Suppressor macrophage treated with lipopolysaccharide for 1 hour (primary cell): ENCODE measurements around the gene SMARCE1.
A peak's percentile ranks its signal among the peaks of the same experiment; 100 is the strongest.

Experiments used
- DNase-seq, 3 donors: peaks; one replicate each; pipeline ENCODE4 v3.0.0-alpha.2; 2020 to 2022

The SMARCE1 gene

DNA sequence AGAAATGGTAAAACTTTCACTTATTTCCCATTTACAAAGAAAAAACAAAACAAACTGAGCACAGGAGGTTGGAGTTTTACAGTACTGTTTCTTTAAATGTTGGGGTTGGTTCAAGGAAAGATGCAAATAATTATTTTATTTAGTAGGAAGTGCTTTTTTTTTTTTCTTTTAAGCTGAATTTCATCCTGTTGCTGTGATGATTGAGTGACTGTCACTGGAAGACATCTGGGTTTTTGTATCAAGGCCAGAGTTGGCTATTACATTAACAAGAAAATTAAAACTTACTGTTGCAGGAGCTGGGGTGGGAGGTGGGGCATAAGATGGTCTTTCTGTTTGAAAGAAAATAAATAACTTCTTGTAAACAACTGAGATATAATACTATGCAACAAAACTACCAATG lies 2.3 kb downstream of the SMARCE1 start:
- DNase-seq: peak in 1 of 3 donors; percentile 20

DNA sequence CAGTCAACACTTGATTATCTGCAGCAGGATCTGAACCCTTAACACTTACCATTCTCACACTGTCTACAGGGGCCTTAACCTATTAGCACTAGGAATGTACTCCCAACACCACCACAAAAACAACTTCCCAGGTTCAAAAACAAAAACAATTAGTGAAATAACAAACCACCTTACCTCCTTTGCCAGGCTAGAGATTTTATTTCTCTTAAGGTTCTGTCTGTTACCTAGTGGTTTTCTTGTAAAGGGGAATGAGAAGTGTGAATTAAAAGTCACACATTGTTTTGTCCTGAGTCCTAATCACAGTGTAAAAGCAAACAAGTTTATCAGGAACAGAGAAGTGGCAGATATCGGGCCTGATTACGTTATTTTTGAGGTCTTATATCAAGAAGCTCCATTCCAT lies 9.7 kb downstream of the SMARCE1 start:
- DNase-seq: no peak

DNA sequence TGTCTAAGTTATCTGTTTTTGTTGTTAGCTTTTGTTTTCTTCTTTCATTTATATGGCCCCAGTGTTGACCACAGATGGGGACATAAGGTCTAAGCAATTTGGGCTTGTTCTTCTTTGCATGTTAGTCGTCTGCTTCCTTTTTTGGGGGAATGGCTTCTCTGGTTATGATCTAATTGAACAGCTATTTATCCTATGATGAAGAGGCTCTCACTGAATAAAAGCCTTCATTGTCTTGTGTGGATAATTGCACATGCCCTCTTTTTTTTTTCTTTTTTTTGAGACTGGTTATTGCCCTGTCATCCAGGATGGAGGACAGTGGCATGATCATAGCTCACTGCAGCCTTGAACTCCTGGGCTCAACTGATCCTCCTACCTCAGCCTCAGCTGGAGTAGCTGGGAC lies 13.7 kb downstream of the SMARCE1 start:
- DNase-seq: no peak

DNA sequence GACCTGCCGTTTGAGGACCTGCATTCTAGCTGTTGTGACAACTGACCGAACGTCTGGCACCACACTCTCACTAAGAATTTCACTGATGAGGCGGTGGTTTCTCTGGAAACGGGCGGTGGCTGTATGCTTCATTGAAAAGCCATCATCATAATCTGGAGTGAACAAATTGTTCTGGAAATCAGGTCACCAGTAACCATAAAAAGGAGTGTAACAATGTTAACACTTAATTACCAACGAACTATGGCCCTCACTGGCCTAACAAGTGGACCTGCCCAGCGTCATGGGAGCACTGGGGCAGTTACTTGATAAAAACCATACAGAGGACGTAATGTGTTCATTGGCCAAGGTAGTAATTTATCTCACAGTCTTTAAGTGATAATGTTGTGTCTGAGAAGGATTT lies 15.4 kb downstream of the SMARCE1 start:
- DNase-seq: no peak

DNA sequence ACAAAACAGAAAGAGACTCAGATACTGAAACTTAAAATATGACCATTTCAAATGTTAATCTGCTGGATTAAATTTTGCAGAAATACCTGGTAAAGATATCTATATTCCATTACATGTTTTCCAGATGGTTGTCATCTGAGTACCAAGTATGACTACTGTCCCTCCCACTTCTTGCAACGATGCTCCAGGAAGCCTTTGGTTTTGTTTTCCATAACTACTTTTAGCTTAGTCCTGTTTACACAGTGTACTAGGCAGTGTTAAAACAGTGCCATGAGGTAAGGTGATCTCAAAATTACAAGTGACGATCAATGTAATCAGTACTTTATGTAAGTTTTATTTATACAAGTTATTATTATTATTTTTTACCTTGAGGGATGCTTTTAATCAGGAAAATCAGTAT lies 17.8 kb downstream of the SMARCE1 start:
- DNase-seq: no peak

DNA sequence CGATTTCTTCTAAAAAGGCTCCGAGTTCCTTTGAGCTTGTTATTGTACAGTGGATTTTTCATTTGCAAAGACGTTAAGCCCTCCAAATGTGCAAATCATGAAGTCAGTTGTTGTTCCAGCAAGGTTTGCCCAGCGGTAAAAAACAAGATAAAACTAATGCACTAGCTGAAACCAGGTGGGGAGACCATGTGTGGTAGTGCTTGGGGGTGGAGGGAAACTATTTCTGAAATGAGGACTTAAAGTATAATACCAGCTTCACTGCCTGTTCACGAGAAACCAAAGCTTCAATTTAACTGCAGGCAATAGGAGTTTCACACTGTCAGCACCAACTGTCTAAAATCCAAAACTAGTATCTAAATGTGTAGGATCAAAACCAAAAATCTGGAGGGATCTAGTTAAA lies 22.3 kb downstream of the SMARCE1 start:
- DNase-seq: no peak

DNA sequence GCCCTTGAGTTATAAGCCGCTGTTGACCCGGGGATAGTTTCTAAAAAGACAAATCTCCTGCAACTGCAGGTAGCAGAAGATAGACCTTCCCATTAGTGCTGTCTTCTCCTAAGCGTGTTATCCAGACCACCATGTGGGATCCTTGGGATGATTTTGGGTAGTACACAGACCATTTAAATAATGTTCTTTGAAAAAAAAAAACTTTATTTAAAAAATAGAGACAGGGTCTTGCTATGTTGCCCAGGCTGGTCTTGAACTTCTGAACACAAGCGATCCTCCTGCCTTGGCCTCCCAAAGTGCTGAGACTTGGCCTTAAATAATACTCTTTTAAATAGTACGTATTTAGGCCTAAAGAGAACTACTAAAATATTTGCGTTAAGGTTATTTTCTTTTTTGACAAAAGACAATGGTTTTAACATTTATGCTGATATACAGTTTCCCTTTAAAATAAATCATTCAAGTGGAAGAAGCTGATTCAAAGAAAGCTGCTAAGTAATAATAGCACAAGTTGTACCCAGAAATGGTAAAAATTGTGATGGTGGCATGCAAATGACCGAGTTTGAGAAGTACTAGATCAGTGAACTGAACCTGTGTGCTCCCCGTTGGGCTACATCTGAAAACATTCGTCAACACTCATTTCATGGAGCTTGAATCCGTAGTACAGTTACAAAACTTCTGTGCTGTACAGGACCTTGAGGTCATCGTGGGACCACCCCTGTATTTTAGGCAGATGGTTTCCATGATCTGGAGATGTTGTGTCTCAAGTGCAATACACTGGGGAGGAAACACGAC lies 24.0 kb downstream of the SMARCE1 start:
- DNase-seq: no peak

DNA sequence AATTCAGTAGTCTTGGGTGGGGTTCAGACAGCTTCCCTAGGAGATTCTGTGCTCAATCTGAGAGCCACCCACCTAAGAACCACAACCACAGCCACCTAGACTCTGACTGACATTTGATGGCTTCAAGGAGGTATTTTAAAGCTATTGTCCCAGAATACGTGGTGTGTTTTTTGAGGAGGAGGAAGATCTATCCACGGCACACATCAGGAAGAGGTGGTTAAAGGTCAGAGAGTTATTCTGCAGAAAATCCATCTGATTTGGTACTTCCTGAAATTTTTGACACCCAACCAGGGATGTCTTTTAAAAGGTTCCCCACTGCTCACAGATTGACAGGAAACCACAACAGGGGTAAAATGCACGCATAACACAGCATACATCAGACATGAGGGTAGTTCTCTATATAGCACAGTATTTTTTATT lies 25.1 kb downstream of the SMARCE1 start:
- DNase-seq: no peak

DNA sequence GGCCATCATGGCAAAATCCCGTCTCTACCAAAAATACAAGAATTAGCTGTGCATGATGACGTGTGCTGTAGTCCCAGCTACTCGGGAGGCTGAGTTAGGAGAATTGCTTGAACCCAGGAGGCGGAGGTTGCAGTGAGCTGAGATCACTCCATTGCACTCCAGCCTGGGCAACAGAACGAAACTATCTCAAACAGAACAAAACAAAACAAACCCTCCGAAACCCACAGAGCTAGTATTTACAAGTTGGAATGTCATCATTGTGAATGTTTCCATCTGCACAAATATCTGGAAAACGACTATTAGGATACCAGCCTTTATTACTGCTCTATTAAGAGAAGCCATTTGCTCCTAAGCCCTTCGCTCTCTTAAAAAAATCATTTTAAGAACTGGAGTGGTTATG lies 26.0 kb downstream of the SMARCE1 start:
- DNase-seq: no peak

DNA sequence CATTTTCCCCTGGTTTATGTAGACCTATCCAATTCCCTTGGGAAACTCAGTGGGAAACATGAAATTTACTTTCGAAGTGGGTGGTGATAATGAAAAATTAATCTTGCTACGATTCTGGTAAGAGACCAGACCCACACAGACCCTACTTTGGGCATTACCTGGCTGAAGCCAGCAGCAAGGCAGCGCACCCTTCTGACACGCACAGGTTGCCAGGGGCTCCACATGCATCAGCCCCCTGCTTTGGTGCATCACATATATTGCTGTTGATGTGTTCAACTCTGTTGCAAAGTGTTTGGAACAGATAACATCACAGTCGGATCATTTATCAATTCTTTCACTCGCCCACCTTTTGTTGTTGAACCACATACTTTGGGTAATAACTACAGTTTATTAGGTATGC lies 26.6 kb downstream of the SMARCE1 start:
- no peak for DNase-seq

DNA sequence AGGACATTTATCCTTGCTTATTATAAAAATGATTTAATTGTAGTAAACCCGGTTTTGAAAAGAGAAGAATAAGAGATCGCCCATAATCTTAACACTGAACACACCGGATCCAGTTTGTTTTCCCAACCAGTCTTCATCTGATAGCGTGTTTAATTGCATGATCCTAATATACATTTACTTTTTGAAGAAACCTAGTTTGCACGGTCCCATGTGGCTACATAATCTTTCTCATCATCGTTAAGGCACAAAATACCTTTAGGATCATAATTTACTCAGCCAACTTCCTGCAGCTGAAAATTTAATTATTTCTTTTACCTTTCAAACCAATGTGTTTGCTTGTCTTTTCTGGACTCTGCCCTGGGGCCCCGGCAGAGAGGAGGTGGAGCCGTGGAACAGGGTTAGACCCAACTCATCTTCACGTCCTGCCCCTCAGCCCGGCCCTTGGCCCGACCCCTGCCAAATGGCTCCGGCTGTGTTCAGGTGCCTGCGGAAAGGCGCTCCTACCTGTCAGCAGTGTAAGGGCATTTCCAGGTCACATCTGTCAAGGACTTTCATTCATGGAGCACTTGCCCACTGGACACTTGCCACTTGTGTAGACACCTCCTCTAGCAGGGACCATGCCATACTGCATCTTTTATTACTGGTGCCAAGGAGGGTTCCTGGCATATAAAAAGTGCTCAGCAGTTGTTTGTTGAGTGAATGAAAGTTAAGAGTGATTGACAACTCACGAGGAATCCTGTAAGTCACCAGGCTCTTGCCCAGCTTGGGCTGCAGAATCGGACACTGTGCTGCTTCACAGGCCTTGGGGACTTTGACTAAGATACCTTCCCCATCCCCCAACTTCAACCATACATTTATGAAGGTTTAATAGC lies 28.6 kb downstream of the SMARCE1 start:
- no peak for DNase-seq

DNA sequence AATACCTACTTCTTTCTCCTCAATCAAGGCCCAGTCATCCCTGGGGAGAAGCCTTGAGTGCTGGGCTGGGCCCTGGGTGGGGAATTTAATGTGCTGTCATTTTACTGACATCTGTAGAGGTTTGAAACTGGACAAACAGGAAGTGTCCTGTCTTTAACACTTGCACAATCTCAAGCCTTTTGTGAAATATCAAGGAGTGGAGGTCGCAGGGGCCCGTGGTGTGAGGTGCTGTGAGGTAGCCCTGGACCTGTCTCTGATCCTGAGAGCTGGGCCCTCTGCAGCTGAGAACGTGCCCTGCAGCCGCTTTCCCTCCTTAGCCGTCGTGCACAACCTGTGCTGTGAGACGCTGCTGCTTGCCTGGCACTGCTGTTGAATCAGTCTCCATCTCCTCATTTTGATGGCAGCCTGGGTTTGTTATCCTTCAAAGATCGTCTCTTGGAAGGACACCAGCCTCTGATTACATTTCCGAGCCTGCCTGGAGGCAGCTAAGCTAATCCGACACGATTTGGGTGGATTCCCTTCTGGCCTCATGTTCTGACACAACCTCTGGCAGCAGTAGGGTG lies 29.9 kb downstream of the SMARCE1 start:
- DNase-seq: peak; percentile 74 to 79 (median 75)

DNA sequence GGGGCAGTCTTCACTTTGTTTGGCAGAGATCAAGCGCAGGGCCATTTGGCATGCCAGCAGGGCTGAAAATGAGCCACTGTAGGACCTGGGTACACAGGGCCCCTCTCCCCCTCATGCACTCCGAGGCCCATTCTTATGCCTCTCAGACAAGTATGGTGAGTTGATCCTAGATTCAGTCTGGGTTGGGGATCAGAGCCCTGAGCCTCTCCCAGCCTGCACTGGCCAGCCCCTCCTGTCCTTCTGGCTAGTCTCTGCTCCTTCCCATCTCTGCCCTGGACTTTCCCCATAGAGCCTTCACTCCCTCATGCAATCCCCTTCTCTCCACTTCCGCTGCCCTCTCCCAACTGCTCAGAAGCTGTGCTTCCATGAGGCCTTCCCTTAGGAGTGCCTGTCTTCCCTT lies 31.0 kb downstream of the SMARCE1 start:
- DNase-seq: no peak

DNA sequence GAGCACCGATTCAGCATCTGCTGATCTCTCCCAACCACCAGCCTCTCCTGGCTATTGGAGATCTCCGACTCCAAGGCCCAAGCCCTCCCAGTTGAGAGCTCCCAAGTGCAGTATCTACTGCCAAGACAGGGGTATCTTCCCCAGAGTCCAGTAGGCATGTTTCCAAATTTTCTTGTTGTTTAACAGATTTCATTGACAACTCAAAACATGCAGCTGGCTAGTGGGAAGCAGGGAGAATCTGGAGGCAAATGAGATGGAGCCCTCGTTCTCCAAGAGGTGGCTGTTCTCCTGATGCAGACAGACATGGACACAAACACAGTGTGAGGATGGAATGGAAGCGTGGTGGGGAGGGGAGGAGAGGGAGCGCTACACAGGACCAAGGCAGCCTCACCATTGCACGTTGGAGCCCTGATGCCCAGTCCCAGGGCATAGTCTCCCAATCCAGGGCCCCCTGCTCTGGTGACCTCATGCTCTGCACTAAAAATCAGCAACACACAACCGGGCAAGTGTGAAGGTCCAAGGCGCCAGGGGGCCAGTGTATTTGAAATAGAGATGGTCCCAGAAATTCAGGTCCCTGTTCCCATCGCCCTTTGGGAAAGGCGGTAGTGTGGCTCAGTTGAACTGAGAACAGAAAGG lies 31.7 kb downstream of the SMARCE1 start:
- DNase-seq: no peak

DNA sequence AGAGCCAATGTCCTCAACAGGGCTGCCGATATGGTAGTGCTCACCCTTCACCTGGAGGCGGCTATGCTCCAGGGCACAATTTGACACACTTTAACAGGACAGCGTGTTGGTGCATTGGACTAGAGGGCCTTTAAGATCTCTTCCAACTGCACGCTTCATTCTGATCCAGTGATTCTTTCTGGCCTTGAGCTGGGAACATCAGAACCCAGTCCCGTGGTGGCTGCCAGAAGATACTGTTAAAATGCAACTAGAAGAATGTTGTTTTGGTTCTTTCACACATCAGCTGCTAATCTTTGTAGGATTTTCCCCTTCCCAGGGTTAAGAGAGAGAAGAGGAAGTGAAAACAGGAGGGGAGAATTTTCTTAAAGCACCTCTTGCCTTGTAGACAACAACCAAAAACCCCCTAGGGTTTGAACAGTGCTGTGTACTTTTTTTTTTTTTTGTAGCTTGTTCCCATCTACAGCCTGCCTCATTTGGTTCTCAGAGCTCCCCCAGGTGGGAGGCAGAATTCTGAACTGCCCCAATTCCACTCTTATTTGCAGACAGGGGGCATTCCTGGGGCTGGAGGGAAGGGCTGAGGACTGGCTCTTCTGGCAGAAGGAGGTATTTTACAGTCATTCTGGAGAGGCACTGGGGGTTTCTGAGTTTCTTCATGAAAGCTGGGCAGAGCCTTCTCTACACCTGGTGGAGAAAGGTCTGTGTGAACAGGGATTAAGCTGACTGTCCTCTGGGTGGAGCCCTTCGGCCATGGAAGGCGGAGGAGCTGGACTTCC lies 32.4 kb downstream of the SMARCE1 start:
- DNase-seq: peak; percentile 86 to 94 (median 90)

DNA sequence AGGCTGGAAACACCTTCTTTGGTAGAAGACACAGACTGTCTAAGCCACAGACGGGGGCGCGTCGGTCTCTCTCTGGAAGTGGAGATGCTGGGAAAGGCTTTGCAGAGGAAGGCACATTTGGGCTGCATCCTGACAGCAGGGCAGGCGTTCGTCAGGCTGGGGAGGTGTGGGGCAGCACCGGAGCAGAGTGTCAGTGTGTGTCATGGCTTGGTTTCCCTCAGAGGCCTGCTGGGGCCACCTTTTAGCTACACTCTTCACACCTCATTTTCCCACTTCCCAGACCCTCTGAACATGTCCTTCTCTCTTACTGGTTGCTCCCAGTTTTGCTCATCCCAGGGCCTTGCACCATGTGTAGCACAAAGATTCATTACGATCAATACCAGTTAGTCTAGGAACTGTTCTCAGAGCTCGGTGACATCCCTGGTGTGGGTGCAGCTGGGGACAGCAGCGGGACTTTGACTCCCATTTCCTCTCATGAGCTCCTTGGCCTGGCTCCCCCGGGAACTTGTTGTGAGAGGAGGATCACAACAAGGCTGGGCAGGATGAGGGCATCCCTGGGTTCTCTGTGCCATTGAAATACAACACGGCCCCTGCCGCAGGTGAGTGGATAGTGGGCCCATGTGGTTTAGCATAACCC lies 33.1 kb downstream of the SMARCE1 start:
- no peak for DNase-seq

DNA sequence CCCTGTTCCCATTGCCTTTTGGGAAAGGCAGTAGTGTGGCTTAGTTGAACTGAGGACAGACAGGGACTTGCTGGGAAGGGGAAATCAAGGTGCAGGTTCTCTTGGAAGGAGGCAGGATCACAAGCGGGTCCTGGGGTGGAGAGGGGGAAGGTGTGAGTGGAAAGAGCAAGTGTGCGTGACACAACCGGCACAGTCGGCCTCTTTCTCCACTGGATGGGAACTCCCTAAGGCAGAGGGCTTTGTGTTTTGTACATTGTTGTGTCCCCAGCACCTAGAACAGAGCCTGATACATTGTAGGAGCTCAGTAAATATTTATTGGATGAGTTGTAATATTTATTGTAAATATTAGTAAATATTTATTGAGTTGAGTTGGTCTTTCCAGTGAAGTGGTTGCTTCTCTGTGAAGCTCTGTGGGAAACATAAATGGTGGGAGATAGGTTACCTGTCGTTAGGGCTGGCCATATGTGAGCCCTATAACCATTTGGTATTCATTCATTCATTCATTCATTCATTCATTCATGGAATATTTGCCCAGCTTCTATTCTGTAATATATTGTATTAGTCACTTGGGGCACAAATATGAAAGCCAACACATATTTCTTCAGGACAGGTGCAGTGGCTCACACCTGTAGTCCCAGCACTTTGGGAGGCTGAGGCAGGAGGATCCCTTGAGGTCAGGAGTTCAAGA lies 34.0 kb downstream of the SMARCE1 start:
- no peak for DNase-seq

DNA sequence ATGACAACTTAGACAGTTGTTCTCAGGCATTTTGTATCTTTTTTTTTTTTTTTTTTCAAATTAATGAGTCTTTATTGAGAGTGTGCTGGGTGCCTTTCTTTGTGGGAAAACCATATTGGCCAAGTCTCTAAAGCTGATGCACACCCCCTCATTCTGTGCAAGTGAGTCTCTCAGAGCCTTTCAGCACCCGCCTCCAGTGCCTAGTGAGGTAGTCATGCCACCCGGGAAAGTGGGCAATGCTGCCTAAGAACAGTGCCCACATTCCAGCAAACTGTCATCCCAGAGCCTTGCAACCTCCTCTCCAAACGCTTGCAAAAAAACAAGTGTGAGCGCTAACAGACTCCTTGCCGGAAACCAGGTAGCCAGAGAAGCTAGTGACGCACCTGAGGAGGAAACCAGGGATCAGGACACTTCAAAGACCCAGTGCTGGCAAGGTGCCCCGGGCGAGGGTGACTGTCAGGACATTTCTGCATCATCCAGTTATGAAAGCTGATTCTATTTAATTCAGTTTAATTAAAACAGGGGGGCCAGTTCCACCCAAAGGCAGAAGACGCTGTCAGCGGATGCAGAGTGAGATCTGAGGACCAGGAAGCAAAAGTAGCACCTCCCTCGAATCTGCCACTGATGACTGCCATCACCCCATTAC lies 34.9 kb downstream of the SMARCE1 start:
- peak; percentile 48 to 74 (median 67) for DNase-seq

DNA sequence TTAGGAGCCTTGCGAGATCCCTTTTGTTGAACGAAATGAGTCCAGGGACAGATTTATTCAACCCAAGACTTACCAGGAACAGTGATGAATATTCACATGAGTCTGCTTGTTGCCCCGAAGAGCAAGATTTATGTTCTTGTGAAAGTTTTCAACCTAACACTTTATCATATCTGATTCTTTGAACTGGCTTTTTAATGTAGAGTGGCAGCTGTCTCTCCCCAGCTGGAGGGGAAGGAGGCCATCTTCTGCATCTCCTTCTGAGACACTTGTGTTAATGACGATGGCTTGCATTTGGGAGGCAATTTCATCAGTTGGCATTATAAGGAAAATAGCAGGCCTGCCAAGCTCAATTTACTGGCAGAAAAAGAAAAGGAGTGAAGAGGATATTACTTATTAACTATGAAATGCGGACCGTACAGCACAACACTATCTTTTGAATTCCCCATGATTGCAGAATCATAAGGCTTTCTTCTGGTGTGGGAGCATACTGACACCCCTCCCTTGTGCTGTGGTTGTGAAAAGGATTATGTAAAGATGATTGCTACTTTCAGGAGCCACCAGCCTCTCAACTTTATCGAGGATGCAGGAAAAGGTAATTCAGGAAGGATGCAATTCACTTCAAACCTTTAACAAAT lies 35.7 kb downstream of the SMARCE1 start:
- DNase-seq: no peak

DNA sequence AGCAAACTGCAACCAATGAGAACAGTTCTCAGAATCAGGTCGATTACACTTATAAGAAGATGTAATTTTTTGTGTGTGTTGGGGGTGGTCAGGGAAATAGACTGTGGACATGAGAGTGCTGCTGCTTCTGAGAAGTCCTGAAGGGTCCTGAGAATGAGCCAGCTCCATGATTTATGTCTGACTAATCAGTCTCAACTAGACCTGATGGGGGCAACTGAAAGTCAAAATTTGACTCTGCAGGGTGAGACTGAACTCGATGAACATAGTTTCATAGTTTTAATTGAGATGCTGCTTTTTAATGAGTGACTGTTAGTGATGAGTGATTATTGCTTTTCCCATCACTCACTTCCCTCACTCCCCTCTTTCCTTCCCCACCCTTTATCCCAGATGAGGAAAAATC lies 37.3 kb downstream of the SMARCE1 start:
- peak in 1 of 3 donors; percentile 37 for DNase-seq
